GM12892 (cell line): ENCODE results near the gene GRID1.

Experiments used
- POLR2A ChIP-seq: IDR thresholded peaks from 2 replicates; pipeline ENCODE4 v1.6.1; 2011; ENCODE audit warnings: low read depth, low read length, control low read depth
- POLR2AphosphoS5 ChIP-seq: IDR thresholded peaks from 2 replicates; pipeline ENCODE4 v1.6.1; 2011; ENCODE audit warnings: low read depth, low read length, control low read depth
- TAF1 ChIP-seq: IDR thresholded peaks from 2 replicates; pipeline ENCODE4 v1.6.1; 2011; ENCODE audit warnings: low read depth, mild to moderate bottlenecking, control low read depth, low read length, borderline replicate concordance

DNA sequence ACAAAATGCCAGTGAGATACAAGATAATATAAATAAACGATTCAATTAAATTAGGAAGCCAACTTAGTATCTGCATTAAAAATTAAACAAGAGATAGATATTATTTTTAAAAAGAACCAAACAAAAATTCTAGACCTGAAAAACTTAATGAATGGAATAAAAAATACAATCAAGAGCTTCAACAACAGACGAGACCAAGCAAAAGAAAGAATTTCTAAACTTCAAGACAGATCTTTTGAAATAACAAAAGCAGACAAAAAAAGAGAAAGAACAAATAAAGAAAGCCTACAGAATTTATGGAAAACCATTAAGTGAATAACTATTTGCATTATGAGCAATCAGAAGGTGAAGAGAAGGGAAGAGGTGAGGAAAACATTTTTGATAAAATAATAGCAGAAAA lies 555.2 kb downstream of the GRID1 start:
- TF ChIP-seq POLR2A (no peak), POLR2AphosphoS5 (no peak), TAF1 (no peak)
